GM13976 (cell line): ENCODE data around the gene IFIT5.
"Not testable (repeated sequence)": the region's sequence is repeated elsewhere in the genome, so short reads cannot be mapped to it uniquely, and the experiment has no call there.

ENCODE experiments used
- DNase-seq: peaks from one replicate; pipeline ENCODE4 v3.0.0; 2012; ENCODE audit warnings: low spot score
- in situ Hi-C: fragments of 300-500 bp; cut with MboI; formaldehyde crosslinking; loops from one replicate; pipeline ENCODE4 v1.12.0; 2022; ENCODE audit warnings: low sequenced_read_pairs, mixed read lengths, inconsistent platforms; ENCODE audit not compliant: unreplicated experiment
- TF ChIP-seq, protein P1 (sequence below): IDR thresholded peaks from 2 replicates; pipeline ENCODE4 v1.5.1; 2012; ENCODE audit warnings: borderline replicate concordance, mild to moderate bottlenecking; ENCODE audit not compliant: insufficient read depth; ENCODE audit errors: extremely low read depth, missing control alignments, control extremely low read depth

Gene IFIT5

DNA sequence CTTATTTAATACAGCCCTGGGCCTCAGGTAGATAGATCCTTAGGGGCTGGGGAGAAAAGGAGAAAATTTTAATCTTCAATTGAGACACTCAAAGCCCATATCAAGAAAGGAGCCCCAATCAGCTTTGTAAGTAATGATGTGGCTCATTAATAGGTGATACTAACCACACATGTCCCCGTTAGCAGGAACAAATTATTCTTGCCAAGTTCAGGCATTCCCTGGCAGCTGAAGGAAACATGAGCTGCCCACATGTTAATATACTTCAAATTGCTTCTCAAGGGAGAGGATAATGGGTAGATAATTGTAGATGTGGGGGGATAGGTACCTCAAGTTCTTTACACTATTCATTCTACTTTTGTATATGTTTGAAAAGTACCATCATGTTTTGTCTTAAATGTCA lies 14.5 kb downstream of the IFIT5 start:
- DNase-seq, result no peak
- in situ Hi-C loops, result loop anchor here (10.0 kb wide), 1 partner anchor 126 kb away; no protein-coding TSS in a partner anchor
- TF ChIP-seq, protein P1, sequence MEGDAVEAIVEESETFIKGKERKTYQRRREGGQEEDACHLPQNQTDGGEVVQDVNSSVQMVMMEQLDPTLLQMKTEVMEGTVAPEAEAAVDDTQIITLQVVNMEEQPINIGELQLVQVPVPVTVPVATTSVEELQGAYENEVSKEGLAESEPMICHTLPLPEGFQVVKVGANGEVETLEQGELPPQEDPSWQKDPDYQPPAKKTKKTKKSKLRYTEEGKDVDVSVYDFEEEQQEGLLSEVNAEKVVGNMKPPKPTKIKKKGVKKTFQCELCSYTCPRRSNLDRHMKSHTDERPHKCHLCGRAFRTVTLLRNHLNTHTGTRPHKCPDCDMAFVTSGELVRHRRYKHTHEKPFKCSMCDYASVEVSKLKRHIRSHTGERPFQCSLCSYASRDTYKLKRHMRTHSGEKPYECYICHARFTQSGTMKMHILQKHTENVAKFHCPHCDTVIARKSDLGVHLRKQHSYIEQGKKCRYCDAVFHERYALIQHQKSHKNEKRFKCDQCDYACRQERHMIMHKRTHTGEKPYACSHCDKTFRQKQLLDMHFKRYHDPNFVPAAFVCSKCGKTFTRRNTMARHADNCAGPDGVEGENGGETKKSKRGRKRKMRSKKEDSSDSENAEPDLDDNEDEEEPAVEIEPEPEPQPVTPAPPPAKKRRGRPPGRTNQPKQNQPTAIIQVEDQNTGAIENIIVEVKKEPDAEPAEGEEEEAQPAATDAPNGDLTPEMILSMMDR, result no peak

DNA sequence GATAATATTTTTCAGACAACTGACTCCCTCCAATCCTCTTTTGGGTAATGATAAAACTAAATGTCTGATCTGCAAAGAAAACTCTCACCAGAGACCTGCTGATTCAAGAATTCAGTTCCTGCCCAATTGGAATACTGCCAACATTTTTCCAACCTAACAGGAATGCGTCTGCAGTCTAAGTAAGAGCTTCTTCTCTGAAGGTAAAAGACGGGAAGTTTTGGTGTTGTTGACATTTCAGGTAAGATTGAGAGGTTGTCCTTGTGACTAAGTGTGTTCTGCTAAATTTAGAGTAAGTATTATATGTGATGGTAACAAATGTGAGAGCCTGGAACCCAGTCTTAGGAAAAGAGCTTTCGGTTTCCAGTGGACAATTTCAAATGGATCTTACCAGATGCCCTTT lies 17.6 kb downstream of the IFIT5 start:
- in situ Hi-C loops, result no loop called here
- no peak for DNase-seq
- TF ChIP-seq, protein P1, result no peak

DNA sequence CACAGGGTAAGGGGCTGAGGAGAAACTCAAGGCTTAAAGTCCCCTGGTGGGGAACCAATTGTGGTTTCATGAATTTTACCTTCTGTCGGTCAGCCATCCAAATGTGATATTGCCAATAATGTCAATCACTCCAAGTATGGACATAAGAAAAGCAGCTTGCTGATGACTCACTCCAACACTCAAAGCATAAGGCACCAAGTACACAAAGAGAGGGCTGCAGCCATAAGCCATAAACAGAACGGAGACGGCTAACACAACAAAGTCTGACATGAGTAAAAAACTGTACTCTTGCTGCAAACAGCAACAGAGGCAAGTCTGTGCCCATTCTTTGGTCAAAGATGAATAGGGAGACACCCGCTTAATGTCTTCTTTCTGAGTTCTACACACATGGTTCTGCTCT lies 24.2 kb downstream of the IFIT5 start:
- TF ChIP-seq, protein P1, result no peak
- in situ Hi-C loops, result no loop called here
- no peak for DNase-seq

DNA sequence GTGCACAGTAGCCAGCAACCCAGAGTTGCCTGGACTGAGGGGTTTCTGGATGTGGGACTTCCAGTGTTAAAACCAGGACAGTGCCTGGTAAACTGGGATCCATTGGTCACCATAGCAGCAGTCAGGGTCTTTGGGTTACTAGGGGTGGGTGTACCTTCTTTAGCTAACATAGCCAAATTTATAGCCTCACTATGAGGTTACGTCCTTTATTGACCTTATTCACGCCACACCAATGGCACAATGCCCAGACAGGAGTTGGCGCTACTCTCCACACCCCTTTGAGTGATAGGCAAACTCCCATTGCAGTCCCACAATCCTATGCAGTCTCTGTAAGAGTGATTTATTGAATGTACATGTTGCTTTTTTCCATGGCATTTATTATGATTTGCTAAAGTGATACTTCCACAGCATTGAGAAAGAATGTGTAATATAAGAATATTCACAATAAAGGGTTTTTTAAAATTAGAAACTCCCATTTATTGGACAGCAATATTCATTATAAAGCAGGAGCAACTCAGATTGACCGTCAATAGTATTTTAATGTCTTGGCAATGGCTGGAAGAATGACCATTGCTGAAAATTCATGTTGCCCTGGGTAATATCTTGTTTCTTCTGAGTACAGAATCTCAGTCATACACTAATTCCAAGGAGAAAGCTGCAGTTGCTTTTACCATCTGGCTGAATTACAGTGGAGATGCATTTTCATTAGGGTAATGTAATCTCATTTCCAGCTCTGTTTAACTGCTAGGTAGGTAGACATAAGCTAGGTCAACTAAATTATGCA lies 26.1 kb downstream of the IFIT5 start:
- TF ChIP-seq, protein P1, result no peak
- DNase-seq, result no peak
- in situ Hi-C loops, result no loop called here

DNA sequence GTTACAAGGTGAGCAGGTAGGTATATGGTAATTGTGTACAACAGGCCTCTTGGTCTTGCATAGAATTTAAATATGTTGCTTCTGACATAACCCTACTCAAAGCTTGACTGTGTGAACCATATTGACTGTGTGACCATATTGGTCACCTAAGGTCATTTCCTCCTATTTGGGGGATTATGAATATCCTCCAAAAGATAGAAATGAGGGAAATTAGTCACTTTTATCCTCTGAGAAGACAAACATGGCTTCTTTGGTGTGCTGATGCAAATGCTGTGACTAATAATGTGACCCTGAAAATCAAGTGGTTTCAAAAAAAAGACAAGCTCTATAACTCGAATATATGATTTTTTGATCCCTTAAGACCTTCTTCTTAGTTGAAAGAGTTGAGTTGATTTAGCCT lies 27.9 kb downstream of the IFIT5 start:
- TF ChIP-seq, protein P1, result no peak
- in situ Hi-C loops, result no loop called here
- DNase-seq, result no peak

GRCh38 chr10:89444819-89445218 lies 30.5 kb downstream of the IFIT5 start:
- DNase-seq, in situ Hi-C loops: not testable (repeated sequence)

DNA sequence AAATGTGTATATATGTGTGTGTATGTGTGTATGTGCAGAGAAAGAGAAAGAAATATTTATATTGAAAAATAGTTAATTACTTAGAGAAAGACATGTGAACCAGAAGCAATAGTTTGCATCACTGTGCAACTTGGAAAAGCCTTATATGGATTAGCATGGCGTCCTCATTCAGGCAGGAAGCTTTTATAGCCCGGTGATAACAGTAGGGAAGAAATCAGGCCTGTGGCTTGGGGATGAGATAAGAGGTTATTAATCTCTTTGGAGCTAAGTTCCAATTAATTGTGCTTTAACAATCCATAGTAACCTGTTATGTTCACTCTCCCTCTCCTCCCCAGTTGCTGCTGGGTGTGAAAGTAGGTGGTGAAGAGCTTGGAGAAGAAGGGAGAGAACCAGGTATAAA lies 36.5 kb downstream of the IFIT5 start:
- DNase-seq, result no peak
- in situ Hi-C loops, result no loop called here
- TF ChIP-seq, protein P1, result no peak
